NCI-H524 (cell line): ENCODE data around the gene SIPA1.

ENCODE experiments used
- DNase-seq, 2 experiments: peaks; one replicate each; lab custom pipeline; 2025; lab: John Stamatoyannopoulos, UW

The SIPA1 gene

GRCh38 chr11:65637794-65638419, at the start of gene SIPA1:
SIPA1 (plus strand) TSS chr11:65638101; CDS start chr11:65640922, 2,821 bp downstream.
- DNase-seq, result peak in 1 of 2 experiments; percentile 12

GRCh38 chr11:65588199-65589054, 49.5 kb upstream of the SIPA1 start:
- peak in 1 of 2 experiments; percentile 44 for DNase-seq

GRCh38 chr11:65589444-65590239, 48.3 kb upstream of the SIPA1 start:
- DNase-seq, result no peak

- DNase-seq, result peak; percentile 23 to 74
These were observed 47.6 kb upstream of the SIPA1 start for GRCh38 chr11:65590240-65590738.

GRCh38 chr11:65591939-65592857, 45.7 kb upstream of the SIPA1 start:
- peak in 1 of 2 experiments; percentile 31 for DNase-seq

- no peak for DNase-seq
These were observed 44.9 kb upstream of the SIPA1 start for GRCh38 chr11:65592858-65593517.

- peak; percentile 14 to 62 for DNase-seq
These were observed 44.1 kb upstream of the SIPA1 start for GRCh38 chr11:65593518-65594414.

GRCh38 chr11:65595131-65595530, 42.8 kb upstream of the SIPA1 start:
- DNase-seq, result no peak

GRCh38 chr11:65595543-65596281, 42.2 kb upstream of the SIPA1 start, which contains the start of gene KCNK7:
KCNK7 (minus strand) TSS chr11:65595800; CDS start chr11:65595772, 28 bp downstream.
- DNase-seq, result no peak

GRCh38 chr11:65596520-65596919, 41.4 kb upstream of the SIPA1 start:
- DNase-seq, result no peak

- no peak for DNase-seq
These were observed 39.6 kb upstream of the SIPA1 start for GRCh38 chr11:65598258-65598699.

- DNase-seq, result no peak
These were observed 38.5 kb upstream of the SIPA1 start for GRCh38 chr11:65599216-65599954.

GRCh38 chr11:65599955-65600246, 38.0 kb upstream of the SIPA1 start:
- no peak for DNase-seq

- DNase-seq, result peak; percentile 30 to 85
These were observed 33.6 kb upstream of the SIPA1 start for GRCh38 chr11:65604258-65604657.

GRCh38 chr11:65606876-65607613, 30.9 kb upstream of the SIPA1 start:
- no peak for DNase-seq

- DNase-seq, result no peak
These were observed 30.1 kb upstream of the SIPA1 start for GRCh38 chr11:65607614-65608426.

GRCh38 chr11:65609229-65609628, 28.7 kb upstream of the SIPA1 start:
- DNase-seq, result no peak
